ENCODE results near the gene PRDM15.

Gene PRDM15

DNA sequence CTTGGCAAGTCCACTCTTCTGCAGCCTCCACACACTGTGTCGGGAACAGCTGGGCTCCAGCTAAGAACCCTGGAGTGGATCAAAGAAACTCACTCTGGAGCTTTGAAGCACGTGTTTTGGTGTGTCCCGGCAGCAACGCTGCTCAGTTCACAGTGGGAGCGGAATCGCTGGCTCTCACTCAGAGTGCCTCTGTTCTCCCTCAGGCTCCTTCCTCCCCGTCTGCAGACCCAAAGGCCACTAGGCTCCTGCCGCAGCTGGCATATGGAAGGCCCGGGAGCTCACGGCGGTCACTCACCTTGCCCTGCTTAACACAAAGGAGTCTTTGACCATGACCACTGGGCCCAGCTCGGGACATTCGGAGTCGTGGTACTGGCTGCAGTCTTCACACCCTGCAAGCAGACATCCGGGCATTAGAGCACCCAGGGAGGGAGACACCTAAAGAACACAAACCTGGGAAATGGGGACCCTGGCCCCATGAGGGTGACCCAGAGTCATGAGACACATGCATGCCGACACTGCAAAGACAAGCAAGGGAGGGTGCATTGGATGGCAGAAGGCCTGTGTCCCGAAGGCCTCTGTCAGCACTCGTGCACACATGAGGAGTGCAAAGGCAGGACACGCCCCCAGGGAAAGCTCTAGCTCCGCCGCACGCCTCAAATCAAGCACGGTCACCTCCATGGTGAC, 19.7 kb downstream of the PRDM15 start:
- DNase-seq, result no peak

DNA sequence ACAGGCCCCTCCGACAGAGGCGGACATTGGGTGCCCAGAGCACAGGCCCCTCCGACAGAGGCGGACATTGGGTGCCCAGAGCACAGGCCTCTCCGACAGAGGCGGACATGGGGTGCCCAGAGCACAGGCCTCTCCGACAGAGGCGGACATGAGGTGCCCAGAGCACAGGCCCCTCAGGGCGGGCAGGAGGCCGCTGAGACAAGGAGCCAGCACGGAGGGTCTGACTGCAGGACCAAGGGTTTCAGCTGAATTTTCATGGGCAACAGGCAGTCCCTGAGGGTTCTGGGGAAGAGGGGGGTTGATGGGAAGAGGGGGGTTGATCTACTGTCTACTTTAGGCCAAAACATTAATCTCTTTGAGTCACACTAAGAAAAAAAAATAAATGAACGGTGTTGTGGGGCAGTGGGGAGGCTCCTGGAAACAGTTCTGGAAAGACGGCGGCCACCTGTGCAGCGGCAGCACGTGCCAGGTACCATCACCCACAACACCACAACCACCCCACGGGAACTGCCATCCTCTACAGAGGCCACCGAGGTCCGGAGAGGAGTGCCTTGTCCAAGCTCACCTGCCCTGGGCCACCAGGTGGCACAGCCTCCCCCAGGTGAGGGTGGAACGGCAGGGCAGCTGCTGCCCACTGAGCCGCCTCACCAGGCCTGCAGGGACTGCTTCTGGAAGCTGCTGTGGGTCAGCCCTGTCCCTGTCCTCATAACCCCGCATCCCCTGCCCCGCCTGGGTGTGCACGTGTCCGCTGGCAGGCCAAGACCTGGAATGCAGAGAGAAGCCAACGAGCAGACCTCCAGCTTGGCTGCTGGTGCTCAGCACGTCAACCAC, 20.5 kb downstream of the PRDM15 start:
- DNase-seq, result no peak

- no peak for DNase-seq
These were observed 21.3 kb downstream of the PRDM15 start for GRCh38 chr21:41857771-41858300.

GRCh38 chr21:41856572-41856971, 22.6 kb downstream of the PRDM15 start:
- no peak for DNase-seq

DNA sequence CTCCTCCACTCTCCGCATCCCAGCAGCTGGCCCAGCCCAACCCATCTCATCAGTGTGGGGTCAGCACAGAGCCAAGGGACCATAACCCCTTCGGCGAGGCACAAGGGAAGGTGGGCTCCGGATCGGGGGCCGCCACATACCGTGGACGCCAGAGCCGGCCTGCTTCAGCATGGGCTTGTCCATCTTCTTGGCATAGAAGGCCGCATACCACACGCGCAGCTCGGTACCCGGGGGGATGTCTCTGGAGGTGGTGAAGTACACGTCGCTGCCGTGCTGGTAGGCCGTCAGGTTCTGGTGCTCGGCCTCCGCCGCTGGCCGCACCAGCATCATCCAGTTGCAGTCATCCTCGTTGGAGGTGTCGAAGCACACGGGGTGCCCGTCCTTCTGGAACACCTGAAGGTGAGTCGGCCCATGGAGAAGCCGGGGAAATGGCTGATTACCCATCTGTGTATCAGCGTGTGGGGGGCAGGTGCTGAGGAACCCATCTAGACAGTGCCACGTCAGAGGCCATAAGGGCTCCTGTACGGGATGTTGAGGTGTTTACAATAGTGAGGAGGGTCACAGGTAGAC, 24.6 kb downstream of the PRDM15 start:
- DNase-seq, result no peak

DNA sequence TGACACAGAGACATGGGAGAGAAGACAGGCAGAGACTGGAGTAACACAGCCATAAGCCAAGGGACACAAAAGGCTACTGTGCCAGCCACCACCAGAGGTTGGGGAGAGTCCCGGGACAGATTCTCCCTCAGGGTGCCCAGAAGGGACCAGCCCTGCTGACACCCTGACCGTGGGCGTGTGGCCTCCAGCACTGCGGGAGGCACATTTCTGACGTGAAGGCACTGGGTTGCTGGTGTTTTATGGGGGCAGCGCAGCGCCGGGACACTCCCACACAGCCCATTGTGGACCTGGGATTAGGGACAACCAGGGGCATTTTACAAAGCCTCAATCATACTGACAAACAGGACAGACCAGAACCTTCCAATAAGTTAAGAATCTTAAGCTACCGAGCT, 26.2 kb downstream of the PRDM15 start:
- no peak for DNase-seq

DNA sequence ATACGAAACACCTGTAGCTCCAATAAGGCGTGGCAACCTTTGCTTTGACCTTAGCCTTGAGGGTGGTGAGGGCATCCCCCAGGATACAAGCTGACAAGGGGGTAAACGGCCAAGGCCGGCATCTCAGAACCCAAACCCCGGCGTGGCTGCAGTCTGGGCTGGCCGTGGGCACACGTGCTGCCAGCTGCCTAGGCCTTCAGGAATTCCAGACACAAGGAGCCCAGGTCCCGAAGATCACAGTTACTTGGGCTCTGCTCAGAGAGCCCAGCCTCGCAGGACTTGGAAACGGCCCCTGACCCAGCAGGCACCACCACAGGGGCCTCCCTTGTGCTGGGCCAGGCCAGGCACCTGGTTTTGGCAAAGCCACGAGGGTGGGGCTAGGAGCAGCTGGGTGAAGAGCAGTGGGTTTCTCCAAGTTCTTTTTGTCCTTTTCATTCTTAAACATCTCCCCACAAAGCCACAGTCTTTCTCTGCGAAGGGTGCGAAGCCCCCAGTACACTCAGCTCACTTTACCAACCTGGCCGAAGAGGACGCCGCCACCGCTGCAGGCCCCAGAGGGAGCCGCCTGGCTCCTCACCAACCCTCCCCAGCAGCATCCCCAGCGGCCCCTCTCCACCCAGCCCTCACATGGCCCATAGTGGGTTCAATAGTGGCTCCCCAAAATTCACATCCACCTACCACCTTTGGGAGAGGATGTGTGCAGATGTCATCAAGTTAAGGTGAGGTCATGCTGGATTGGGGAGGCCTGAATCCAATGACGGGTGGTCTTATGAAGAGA, 26.8 kb downstream of the PRDM15 start:
- DNase-seq, result no peak

- DNase-seq, result peak; percentile 7
These were observed 27.9 kb downstream of the PRDM15 start for GRCh38 chr21:41851090-41851790.

DNA sequence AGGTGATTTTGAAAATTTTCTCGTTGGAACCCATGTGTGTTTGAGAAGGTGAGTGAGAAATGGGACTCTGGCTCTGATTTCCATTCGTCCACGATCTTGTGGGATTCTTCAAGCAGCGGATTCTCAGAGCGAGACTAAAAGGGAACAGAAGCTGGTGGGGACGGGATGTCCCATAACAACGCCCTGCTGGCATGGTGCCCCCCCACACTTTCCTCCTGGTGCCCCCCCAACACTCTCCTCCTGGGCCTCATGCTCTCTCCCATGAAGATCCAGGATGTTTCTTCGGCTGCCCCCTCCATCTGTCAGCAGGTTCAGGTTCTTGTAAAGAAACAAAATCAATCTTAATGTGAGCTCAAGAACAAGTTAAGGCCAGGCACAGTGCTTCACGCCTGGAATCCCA, 29.1 kb downstream of the PRDM15 start:
- no peak for DNase-seq

DNA sequence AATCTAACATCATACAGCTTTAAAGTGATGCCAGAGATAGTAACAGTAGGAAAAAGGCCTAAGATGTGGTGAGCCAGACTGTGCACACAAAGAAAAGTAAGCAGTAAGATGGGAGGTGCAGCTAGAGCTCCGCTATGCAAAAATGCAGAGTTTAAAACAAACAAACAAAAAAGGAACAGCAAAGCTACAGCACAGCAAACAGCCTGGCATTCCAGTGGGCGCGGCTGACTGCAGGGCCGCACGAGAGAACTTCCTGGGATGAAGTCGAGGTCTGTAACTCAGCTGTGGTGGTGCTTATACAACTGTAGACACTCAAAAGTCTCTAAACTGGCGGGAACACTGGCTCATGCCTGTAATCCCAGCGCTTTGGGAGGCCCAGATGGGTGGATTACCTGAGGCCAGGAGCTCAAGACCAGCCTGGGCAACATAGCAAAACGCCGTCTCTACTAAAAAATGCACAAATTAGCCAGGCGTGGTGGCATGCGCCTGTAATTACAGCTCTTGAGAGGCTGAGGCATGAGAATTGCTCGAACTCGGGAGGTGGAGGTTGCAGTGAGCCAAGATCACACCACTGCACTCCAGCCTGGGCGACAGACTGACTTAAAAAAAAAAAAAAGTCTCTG, 30.1 kb downstream of the PRDM15 start:
- DNase-seq, result no peak

- no peak for DNase-seq
These were observed 30.6 kb downstream of the PRDM15 start for GRCh38 chr21:41848533-41848932.

DNA sequence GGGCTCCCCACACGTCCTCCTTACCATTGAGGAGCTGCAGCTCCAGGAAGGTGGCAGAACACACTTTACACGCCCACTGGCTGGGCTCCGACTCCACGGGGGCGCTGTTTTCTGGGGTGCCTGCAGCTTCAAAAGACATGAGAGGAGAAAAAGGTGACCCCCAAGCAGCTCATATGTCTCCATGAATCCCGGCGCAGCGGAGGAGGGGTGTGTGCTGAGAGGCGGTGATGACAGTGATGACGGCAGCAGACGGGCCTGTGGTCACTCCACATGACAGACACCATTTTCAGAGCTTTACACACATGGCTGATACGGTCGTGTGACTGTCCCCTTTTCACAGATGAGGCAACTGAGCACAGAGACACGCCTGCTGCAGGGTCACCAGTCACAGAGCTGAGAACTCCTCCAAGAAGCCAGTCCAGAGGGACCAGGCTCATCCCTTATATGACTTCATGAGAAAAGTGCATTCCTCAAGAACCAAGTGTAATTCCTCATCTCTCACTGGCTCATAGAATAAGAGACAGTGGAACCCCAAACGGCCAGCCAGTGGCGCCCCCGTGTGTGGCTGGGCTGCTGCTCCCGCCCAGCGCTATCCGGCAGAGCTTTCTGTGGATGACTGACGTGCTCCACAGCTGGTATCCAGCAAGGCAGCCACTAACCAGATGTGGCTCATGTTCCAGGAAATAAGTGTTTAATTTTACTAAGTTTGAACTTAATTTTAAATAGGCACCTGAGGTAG, 31.9 kb downstream of the PRDM15 start:
- DNase-seq, result no peak

GRCh38 chr21:41846536-41846935, 32.6 kb downstream of the PRDM15 start:
- DNase-seq, result no peak

GRCh38 chr21:41846033-41846317, 33.2 kb downstream of the PRDM15 start:
- no peak for DNase-seq

- no peak for DNase-seq
These were observed 33.7 kb downstream of the PRDM15 start for GRCh38 chr21:41845310-41846032.

DNA sequence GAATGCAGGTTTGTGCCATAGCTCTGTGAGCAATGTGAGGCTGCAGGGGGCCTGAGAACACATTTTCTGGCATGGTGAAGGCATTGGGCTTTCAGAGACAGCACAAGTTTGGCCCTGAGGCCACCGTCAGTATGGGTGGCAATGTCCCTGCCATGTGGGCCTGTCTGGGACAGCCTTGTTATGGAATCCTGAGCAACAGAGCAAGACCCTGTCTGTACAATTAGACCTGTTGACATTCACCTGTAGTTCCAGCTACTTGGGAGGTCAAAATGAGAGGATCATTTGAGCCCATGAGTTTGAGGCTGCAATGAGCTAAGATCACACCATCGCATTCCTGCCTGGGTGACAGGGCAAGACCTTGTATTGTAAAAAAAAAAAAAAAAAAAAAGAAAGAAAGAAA, 35.6 kb downstream of the PRDM15 start:
- DNase-seq, result no peak

DNA sequence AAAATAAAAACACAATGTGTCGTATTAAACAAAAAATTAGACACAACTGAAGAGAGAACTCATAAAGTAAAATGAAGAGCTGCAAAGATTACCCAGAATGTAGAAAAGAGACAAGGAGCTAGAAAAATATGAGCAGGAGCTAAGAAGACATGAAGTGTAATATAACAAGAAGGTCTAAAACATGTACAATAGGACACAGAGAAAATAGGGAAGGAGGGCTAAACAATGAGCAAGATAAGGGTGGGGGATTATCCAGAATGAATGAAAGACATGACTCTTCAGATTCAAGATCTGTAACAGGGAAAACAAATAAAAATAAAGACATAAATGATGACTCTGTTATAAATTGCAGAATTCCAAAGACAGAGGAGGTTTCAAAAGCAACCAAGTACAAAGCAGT, 38.3 kb downstream of the PRDM15 start:
- DNase-seq, result no peak

DNA sequence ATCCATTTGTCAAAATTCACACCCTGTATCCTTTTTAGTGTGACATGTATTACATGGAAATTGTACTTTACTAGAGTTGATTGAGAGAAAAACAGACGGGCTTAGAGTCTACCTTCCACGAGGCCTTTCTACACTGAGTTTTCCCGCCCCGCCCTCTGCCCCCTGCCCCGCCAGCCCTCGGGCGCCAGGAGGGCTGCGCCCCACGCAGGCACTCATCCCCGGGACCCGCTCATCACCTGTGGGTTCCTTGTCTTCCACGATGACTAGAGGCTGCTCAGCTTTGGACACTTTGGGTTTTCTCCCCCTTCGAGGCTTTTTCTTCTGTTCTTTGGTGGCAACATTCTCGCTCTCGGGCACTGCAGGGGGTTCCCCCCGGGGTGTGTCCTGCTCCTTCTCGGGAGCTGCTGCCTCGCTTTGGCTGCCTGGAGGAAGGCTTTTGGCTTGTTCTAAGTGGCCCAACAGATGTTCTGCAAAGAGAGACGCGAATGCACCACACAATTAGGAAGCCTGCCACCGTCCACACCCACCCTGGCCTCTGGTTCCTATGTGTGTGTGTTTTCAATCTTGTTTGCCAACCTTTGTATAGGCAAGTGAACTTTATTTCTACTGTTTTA, 39.6 kb downstream of the PRDM15 start:
- no peak for DNase-seq

DNA sequence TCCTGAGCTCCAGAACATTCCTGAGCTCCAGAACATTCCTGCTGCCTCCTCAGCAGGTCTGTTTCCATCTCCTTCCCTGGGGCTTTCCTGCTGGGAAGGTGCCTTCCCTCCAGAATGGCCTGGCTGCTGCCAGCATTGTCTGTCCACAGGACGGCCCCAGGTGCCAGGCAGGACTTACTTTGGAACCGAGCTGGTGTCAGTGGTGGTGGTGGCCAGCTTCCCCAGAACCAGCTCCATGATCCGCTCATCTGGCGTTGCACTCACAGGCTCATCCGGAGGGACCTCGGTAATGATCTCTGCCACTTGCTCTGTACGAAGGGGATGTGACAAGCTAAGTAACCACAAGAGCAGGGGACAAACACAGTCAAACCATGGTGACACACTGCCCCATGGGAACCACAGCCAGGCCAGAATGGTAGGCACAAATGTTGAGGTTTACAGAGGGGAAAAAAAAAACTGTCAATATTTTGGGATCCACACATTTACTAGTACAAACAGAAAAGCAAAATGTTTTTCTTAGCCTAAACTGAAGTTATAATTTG, 41.3 kb downstream of the PRDM15 start:
- DNase-seq, result no peak

All from NCI-H187 treated with DMSO at 0.1 percent for 48 hours (cell line).